Transverse colon (tissue), 4 donors: ENCODE measurements around the gene TBCEL.

Experiments
- CTCF ChIP-seq, 5 experiments: fragments of 200-600 bp in 3 of 5; fragments of 450-650 bp in 2 of 5; sonication (generic) in 3 of 5; IDR thresholded peaks; 1 replicate in 2 of 5; 2 replicates in 3 of 5; pipeline ENCODE4 v1.5.1; 2016 to 2017; ENCODE audit warnings: antibody characterized with exemption in 5 of 5, inconsistent platforms in 3 of 5, mild to moderate bottlenecking in 2 of 5, moderate library complexity in 1 of 5
- EP300 ChIP-seq: sonication (generic); formaldehyde crosslinking; IDR thresholded peaks from one replicate; pipeline ENCODE4 v1.6.1; 2017; ENCODE audit warnings: antibody characterized with exemption, low read depth
- POLR2A ChIP-seq: fragments of 450-650 bp; IDR thresholded peaks from one replicate; pipeline ENCODE4 v1.6.1; 2016; ENCODE audit warnings: antibody characterized with exemption, mild to moderate bottlenecking, moderate library complexity
- POLR2AphosphoS5 ChIP-seq, 3 donors: sonication (generic); formaldehyde crosslinking; IDR thresholded peaks; one replicate each; pipeline ENCODE4 v1.6.1; 2016; ENCODE audit warnings: antibody characterized with exemption in 3 of 3

GRCh38 chr11:121095561-121095960, 71.7 kb downstream of the TBCEL start:
- no peak for TF ChIP-seq CTCF (IDR thresholded peaks at IDR 0.05)
- TF ChIP-seq POLR2A, result no peak
- no peak for TF ChIP-seq EP300
- TF ChIP-seq POLR2AphosphoS5 (IDR thresholded peaks at IDR 0.05), result no peak
